Endodermal cell (in vitro differentiated cells): ENCODE results near the gene NAIF1. TPM values are rescaled to one million over a fixed set of nuclear protein-coding genes. Genes with fewer than 3 reads are reported as not detected.
"Not testable (repeated sequence)": the region's sequence is repeated elsewhere in the genome, so short reads cannot be mapped to it uniquely, and the experiment has no call there.

ENCODE experiments used
- DNase-seq: peaks from one replicate; pipeline ENCODE4 v3.0.0-alpha.2; 2017
- H3K27ac ChIP-seq: 2 replicates; pipeline ENCODE4 v1.5.1; 2013; ENCODE audit warnings: mild to moderate bottlenecking, low read depth, low read length, moderate library complexity
- H3K27me3 ChIP-seq: 2 replicates; pipeline ENCODE4 v1.6.1; 2013; ENCODE audit warnings: mild to moderate bottlenecking, low read length, moderate library complexity; ENCODE audit not compliant: insufficient read depth, control insufficient read depth, poor library complexity, severe bottlenecking
- H3K36me3 ChIP-seq: 2 replicates; pipeline ENCODE4 v1.7.0; 2013; ENCODE audit warnings: mild to moderate bottlenecking, low read length, moderate library complexity; ENCODE audit not compliant: control insufficient read depth, insufficient read depth
- H3K4me1 ChIP-seq: one replicate; pipeline ENCODE4 v1.7.0; 2013; ENCODE audit warnings: low read length; ENCODE audit not compliant: control insufficient read depth, insufficient read depth
- H3K4me3 ChIP-seq: 2 replicates; pipeline ENCODE4 v1.5.1; 2013; ENCODE audit warnings: mild to moderate bottlenecking, low read length, moderate library complexity
- H3K9ac ChIP-seq: 2 replicates; pipeline ENCODE4 v1.6.1; 2013; ENCODE audit warnings: mild to moderate bottlenecking, low read length, moderate library complexity; ENCODE audit not compliant: poor library complexity, severe bottlenecking; ENCODE audit errors: extremely low read depth
- H3K9me3 ChIP-seq: 2 replicates; pipeline ENCODE4 v1.6.1; 2013; ENCODE audit warnings: mild to moderate bottlenecking, low read length, moderate library complexity; ENCODE audit not compliant: control insufficient read depth
- H3K27ac Mint-ChIP-seq: 2 replicates; pipeline ENCODE4 v1.8.0; 2020; ENCODE audit warnings: mixed read lengths
- H3K27me3 Mint-ChIP-seq: 2 replicates; pipeline ENCODE4 v1.8.0; 2021; ENCODE audit warnings: mild to moderate bottlenecking, mixed read lengths; ENCODE audit not compliant: insufficient read depth
- H3K36me3 Mint-ChIP-seq: 2 replicates; pipeline ENCODE4 v1.8.0; 2020; ENCODE audit warnings: low read depth, mixed read lengths
- H3K4me1 Mint-ChIP-seq: 2 replicates; pipeline ENCODE4 v1.8.0; 2020; ENCODE audit warnings: mixed read lengths
- H3K4me3 Mint-ChIP-seq: 2 replicates; pipeline ENCODE4 v1.8.0; 2020; ENCODE audit warnings: mild to moderate bottlenecking, moderate library complexity, mixed read lengths
- H3K9me3 Mint-ChIP-seq: 2 replicates; pipeline ENCODE4 v1.8.0; 2020; ENCODE audit warnings: mild to moderate bottlenecking, mixed read lengths
- CTCF ChIP-seq: fragments of 200-600 bp; sonication (generic); conservative IDR thresholded peaks from 2 replicates; pipeline ENCODE4 v1.5.0; 2021; ENCODE audit warnings: antibody characterized with exemption, mild to moderate bottlenecking
- WGBS, 2 experiments: methylation state at CpG; one replicate each; pipeline versions ENCODE4 v1.1.5 to v1.1.7; 2013; ENCODE audit warnings: missing lambda C conversion rate in 2 of 2, mixed read lengths in 1 of 2; ENCODE audit not compliant: insufficient coverage in 1 of 2, insufficient read length in 1 of 2; 5-methylcytosine and 5-hydroxymethylcytosine counted together
- total RNA-seq, 2 donors: library from RNA; stranded (reverse); fragmentation: NEBNext Ultra II Directional in 1 of 2; extraction: Animal tissue kit (Norgen Biotek cat#: 25700) in 1 of 2; gene quantifications; 2 replicates in 1 of 2; 3 replicates in 1 of 2; pipeline ENCODE4 v1.2.1, GENCODE V29; 2021

NAIF1 gene
- total RNA-seq, 2 donors from 2014 or later = 6.2 to 6.6 TPM

- Mint-ChIP-seq H3K9me3 (no peaks in the 10 kb centered on the region), H3K36me3 (no peaks in the 10 kb centered on the region), H3K27ac (no peak overlapping the region), H3K27me3 (no peaks in the 10 kb centered on the region), H3K4me1 (no peaks in the 10 kb centered on the region), H3K4me3 (no peak overlapping the region)
- Histone ChIP-seq H3K4me3 (no peak overlapping the region), H3K9ac (no peak overlapping the region), H3K36me3 (no peaks in the 10 kb centered on the region), H3K4me1 (no peaks in the 10 kb centered on the region), H3K27me3 (no peaks in the 10 kb centered on the region), H3K9me3 (no peaks in the 10 kb centered on the region), H3K27ac (no peak overlapping the region)
- TF ChIP-seq CTCF = no peak
- 79 to 100% methylated on average over 1 to 4 of the region's 4 CpGs for WGBS, 2 experiments
- no peak for DNase-seq
Measured at GRCh38 chr9:128025736-128026135, 41.4 kb downstream of the NAIF1 start.

- Histone ChIP-seq H3K27me3 (no peaks in the 10 kb centered on the region), H3K9ac (no peak overlapping the region), H3K4me1 (no peaks in the 10 kb centered on the region), H3K27ac (no peak overlapping the region), H3K9me3 (no peaks in the 10 kb centered on the region), H3K4me3 (no peak overlapping the region), H3K36me3 (no peaks in the 10 kb centered on the region)
- Mint-ChIP-seq H3K4me1 (no peaks in the 10 kb centered on the region), H3K4me3 (no peak overlapping the region), H3K9me3 (no peaks in the 10 kb centered on the region), H3K36me3 (no peaks in the 10 kb centered on the region), H3K27me3 (no peaks in the 10 kb centered on the region), H3K27ac (no peak overlapping the region)
- DNase-seq = no peak
- 95 to 100% methylated on average over 2 to 4 of the region's 5 CpGs for WGBS, 2 experiments
- TF ChIP-seq CTCF = no peak
Measured at GRCh38 chr9:128024761-128025308, 42.3 kb downstream of the NAIF1 start.

GRCh38 chr9:128023671-128024070, 43.4 kb downstream of the NAIF1 start:
- H3K27me3 Mint-ChIP-seq, H3K4me1 ChIP-seq, H3K27ac Mint-ChIP-seq, H3K4me3 ChIP-seq, H3K27me3 ChIP-seq, H3K36me3 Mint-ChIP-seq, H3K4me3 Mint-ChIP-seq, H3K9me3 ChIP-seq, H3K36me3 ChIP-seq, H3K9me3 Mint-ChIP-seq, H3K4me1 Mint-ChIP-seq, H3K27ac ChIP-seq, DNase-seq, H3K9ac ChIP-seq: not testable (repeated sequence)
- 94 to 95% methylated on average over 6 to 12 of the region's 12 CpGs for WGBS, 2 experiments

- H3K4me1 ChIP-seq = no peaks in the 10 kb centered on the region
- WGBS, 2 experiments = 98% methylated on average over 2 of the region's 2 CpGs; no CpG with 5 or more reads in 1 of the 2 experiments
- no peak for TF ChIP-seq CTCF
- no peak for DNase-seq
- Mint-ChIP-seq H3K36me3 (no peaks in the 10 kb centered on the region), H3K4me3 (no peak overlapping the region), H3K9me3 (no peaks in the 10 kb centered on the region), H3K27me3 (no peaks in the 10 kb centered on the region), H3K27ac (no peak overlapping the region), H3K4me1 (no peaks in the 10 kb centered on the region)
- H3K9ac ChIP-seq = no peak overlapping the region
- no peak overlapping the region for H3K27ac ChIP-seq
- H3K4me3 ChIP-seq = no peak overlapping the region
- no peaks in the 10 kb centered on the region for H3K9me3 ChIP-seq
- H3K27me3 ChIP-seq = no peaks in the 10 kb centered on the region
- H3K36me3 ChIP-seq = no peaks in the 10 kb centered on the region
Measured at GRCh38 chr9:128022886-128023285, 44.2 kb downstream of the NAIF1 start.
